Measurements from ENCODE around the gene TEX52. TPM values are rescaled to one million over a fixed set of nuclear protein-coding genes. Genes with fewer than 3 reads are reported as not detected.

TEX52 gene
- total RNA-seq, 4 donors from 2014 or later = not detected

DNA sequence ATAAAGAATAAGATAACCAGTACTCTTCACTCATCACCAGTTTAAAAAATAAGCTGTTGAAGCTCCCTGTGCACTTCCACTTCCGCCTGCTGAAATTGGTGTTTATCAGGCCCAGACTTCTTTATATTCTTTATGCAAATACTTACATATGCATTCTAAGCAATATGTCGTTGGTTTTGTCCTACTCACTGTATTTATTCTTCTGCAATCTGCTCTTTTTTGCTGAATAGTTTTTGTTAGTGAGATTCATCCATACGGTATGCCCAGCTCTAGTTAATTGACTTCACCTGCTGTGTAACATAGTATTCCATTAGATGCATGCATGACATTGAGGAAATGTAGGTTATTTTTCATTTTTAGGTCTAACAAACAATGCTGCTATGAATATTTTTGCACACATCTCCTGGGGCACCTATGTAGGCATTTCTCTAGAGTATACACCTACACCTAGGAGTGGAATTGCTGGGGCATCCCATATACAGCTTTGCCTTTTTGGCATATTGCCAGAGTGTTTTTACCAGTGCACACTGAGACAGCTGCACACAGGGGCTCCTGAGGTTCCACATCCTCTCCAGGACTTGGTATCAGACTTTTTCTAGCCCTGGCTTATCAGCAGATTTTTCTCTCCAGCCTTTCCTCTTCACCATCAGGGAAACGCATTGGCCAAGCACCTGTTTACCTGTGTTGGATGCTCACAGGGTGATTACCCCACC lies 21.0 kb downstream of the TEX52 start:
- intact Hi-C loops (cut with DNase I; ENCODE audit: low total_unique reads) = no loop called here
- Histone ChIP-seq H3K9me3 (no peaks in the 10 kb centered on the region), H3K27ac (no peak overlapping the region), H3K4me1 (peaks cover 0 to 8% of the 10 kb centered on the region in 2 donors), H3K36me3 (no peaks in the 10 kb centered on the region), H3K4me3 (no peak overlapping the region), H3K27me3 (no peaks in the 10 kb centered on the region)
- TF ChIP-seq, protein P1, sequence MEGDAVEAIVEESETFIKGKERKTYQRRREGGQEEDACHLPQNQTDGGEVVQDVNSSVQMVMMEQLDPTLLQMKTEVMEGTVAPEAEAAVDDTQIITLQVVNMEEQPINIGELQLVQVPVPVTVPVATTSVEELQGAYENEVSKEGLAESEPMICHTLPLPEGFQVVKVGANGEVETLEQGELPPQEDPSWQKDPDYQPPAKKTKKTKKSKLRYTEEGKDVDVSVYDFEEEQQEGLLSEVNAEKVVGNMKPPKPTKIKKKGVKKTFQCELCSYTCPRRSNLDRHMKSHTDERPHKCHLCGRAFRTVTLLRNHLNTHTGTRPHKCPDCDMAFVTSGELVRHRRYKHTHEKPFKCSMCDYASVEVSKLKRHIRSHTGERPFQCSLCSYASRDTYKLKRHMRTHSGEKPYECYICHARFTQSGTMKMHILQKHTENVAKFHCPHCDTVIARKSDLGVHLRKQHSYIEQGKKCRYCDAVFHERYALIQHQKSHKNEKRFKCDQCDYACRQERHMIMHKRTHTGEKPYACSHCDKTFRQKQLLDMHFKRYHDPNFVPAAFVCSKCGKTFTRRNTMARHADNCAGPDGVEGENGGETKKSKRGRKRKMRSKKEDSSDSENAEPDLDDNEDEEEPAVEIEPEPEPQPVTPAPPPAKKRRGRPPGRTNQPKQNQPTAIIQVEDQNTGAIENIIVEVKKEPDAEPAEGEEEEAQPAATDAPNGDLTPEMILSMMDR (IDR thresholded peaks at IDR 0.05) = no peak
- TF ChIP-seq POLR2A (IDR thresholded peaks at IDR 0.05) = no peak
- DNase-seq = no peak

DNA sequence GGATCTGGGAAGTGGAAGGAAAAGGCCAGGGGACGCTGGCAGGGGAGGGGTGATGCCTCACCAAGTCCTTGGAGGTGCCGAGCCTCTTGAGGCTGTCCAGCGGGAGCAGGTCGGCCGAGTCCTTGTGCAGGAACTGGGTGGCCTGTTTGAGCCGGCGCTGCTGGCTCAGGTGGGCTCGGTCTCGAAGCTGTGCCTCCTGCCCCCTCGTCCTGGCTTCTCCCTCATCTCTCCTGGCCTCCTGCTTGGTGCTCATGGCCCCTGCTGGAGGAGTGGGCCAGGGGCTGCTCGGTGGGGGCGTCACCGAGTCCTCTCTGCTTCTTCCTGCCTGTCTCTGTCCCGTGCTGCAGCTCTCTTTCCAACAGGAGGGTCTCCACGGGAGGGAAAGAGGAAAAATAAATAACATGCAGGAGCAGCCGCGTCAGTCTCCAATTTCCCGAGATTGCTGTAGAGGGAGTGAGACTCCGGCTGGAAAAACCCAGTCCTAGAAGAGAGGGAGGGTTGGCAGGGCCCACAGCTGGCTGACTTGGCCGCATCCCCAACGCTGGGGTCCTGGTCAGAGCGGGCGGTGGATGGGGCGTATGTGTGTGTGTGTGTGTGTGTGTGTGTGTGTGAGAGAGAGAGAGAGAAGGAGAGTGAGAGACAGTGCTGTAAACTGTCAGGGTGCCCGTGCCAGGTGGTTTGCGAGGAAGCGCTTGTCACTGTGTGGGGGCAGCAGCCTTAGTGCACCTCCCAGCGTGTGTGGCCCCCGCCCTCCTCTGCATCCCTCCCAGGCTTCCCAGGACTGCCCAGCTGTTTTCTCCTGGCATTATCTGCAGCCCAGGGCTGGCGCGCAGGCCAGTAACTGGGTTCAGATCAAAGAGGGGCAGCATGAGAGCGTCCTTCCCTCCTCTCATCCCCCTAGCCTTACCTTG lies 22.0 kb downstream of the TEX52 start, which contains the start of gene NRIP2:
NRIP2 (minus strand) TSS at position 455 of the 911 bp plus-strand sequence; CDS start at position 403, 52 bp downstream.
- no peaks in the 10 kb centered on the region for H3K9me3 ChIP-seq
- DNase-seq = peak; percentile 63 to 66
- TF ChIP-seq, protein P1 (IDR thresholded peaks at IDR 0.05) = peak in 3 of 4 experiments; percentile 6 to 22 (median 19)
- no peak for TF ChIP-seq POLR2A (IDR thresholded peaks at IDR 0.05)

DNA sequence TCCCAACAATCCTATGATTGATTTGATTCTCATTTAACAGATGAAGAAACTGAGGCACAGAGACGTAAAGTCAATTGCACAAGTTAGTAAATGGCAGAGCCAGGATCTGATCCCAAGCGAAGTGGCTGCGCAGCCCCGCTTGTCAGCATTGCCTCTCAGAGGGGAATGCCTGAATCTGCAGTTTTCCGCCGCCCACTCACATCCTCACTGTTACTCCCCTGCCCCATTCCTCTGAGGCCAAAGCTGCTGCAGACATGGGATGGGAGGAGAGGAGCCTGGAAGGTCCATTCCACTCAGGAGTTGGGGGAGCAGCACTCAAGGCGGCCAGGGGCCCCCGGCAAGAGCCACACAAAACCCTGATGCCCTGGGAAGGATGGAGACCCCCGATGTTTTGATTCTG lies 23.0 kb downstream of the TEX52 start:
- Histone ChIP-seq H3K4me1 (peaks cover 0 to 8% of the 10 kb centered on the region in 2 donors), H3K9me3 (no peaks in the 10 kb centered on the region), H3K27me3 (no peaks in the 10 kb centered on the region), H3K27ac (peak overlapping the region; percentile 61 to 73), H3K4me3 (peak overlapping the region in 1 of 2 donors; percentile 26), H3K36me3 (no peaks in the 10 kb centered on the region)
- intact Hi-C loops (cut with DNase I; ENCODE audit: low total_unique reads) = no loop called here
- DNase-seq = peak in 1 of 2 donors; percentile 42
- TF ChIP-seq POLR2A (IDR thresholded peaks at IDR 0.05) = no peak
- TF ChIP-seq, protein P1 (IDR thresholded peaks at IDR 0.05) = no peak

More for the DNA sequence above, 22.0 kb downstream of the TEX52 start, which contains the start of gene NRIP2:
- Histone ChIP-seq H3K4me3 (peak within 1 kb of the TSS; percentile 2 to 26), H3K4me1 (peaks cover 0 to 8% of the 10 kb centered on the region in 2 donors), H3K27me3 (no peaks in the 10 kb centered on the region), H3K27ac (peak within 1 kb of the TSS; percentile 61 to 73), H3K36me3 (no peaks in the 10 kb centered on the region)
- intact Hi-C loops (cut with DNase I; ENCODE audit: low total_unique reads) = no loop called here

DNA sequence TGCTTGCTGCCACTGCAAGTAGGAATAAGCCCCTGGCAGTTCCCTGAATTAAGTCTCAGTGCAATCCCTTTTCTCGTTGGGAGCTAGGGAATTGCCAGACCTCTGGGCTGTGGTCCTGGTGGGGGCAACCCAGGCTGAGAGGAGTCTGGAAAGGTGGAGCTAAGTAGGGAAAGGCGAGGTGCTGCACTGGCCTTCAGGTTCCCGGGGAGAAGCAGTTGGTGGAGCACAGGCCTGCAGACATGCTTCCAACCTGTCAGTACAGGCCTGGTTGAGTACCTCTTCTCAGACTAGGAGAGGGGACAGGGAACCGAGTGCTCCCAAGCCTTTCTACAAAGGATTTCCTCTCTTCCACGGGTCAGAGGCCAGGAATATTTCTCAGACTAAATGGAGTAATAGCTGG lies 23.5 kb downstream of the TEX52 start:
- TF ChIP-seq, protein P1 (IDR thresholded peaks at IDR 0.05) = no peak
- TF ChIP-seq POLR2A (IDR thresholded peaks at IDR 0.05) = no peak
- Histone ChIP-seq H3K27me3 (no peaks in the 10 kb centered on the region), H3K4me3 (no peak overlapping the region), H3K27ac (peak overlapping the region; percentile 13 to 61), H3K4me1 (peaks cover 0 to 8% of the 10 kb centered on the region in 2 donors), H3K9me3 (no peaks in the 10 kb centered on the region), H3K36me3 (no peaks in the 10 kb centered on the region)
- DNase-seq = no peak
- intact Hi-C loops (cut with DNase I; ENCODE audit: low total_unique reads) = no loop called here

All from uterus (tissue), 4 donors.